Liver (tissue), 9 donors: ENCODE measurements around the gene FLOT2. TPM values are rescaled to one million over a fixed set of nuclear protein-coding genes. Genes with fewer than 3 reads are reported as not detected.
"Not testable (repeated sequence)": the region's sequence is repeated elsewhere in the genome, so short reads cannot be mapped to it uniquely, and the experiment has no call there.

ENCODE experiments used
- DNase-seq: peaks from one replicate; pipeline ENCODE4 v3.0.0-alpha.2; 2017; ENCODE audit warnings: low spot score
- H3K27ac ChIP-seq, 2 donors: one replicate each; pipeline ENCODE4 v1.7.0; 2013; ENCODE audit warnings: inconsistent platforms in 2 of 2, low read length in 2 of 2, control low read depth in 1 of 2, low read depth in 1 of 2, mild to moderate bottlenecking in 1 of 2
- H3K27me3 ChIP-seq, 4 donors: one replicate each; pipeline versions ENCODE4 v1.6.1 to v1.7.0; 2013; ENCODE audit warnings: low read length in 3 of 4, inconsistent platforms in 1 of 4, mild to moderate bottlenecking in 1 of 4, moderate library complexity in 1 of 4; ENCODE audit not compliant: control insufficient read depth in 4 of 4, insufficient read depth in 4 of 4
- H3K36me3 ChIP-seq, 4 donors: one replicate each; pipeline versions ENCODE4 v1.6.1 to v1.7.0; 2013; ENCODE audit warnings: low read length in 3 of 4, mild to moderate bottlenecking in 3 of 4, low read depth in 1 of 4, moderate library complexity in 1 of 4; ENCODE audit not compliant: control insufficient read depth in 4 of 4, insufficient read depth in 3 of 4
- H3K4me1 ChIP-seq, 4 donors: one replicate each; pipeline versions ENCODE4 v1.6.1 to v1.7.0; 2013; ENCODE audit warnings: low read length in 3 of 4, mild to moderate bottlenecking in 3 of 4, moderate library complexity in 1 of 4; ENCODE audit not compliant: control insufficient read depth in 4 of 4, insufficient read depth in 4 of 4
- H3K4me3 ChIP-seq, 3 donors: one replicate each; pipeline versions ENCODE4 v1.6.1 to v1.7.0; 2013; ENCODE audit warnings: low read length in 3 of 3, control low read depth in 1 of 3, low read depth in 1 of 3, mild to moderate bottlenecking in 1 of 3
- H3K9ac ChIP-seq, 2 donors: one replicate each; pipeline ENCODE4 v1.7.0; 2013; ENCODE audit warnings: low read length in 2 of 2, mild to moderate bottlenecking in 2 of 2, moderate library complexity in 2 of 2, control low read depth in 1 of 2, low read depth in 1 of 2
- H3K9me3 ChIP-seq, 4 donors: one replicate each; pipeline versions ENCODE4 v1.6.1 to v1.7.0; 2013; ENCODE audit warnings: low read length in 3 of 4; ENCODE audit not compliant: control insufficient read depth in 4 of 4
- EGR1 ChIP-seq, 2 donors: IDR thresholded peaks; 2 replicates each; pipeline ENCODE4 v1.6.1; 2016 to 2018; ENCODE audit warnings: antibody characterized with exemption in 2 of 2, low read depth in 2 of 2
- FOXA1 ChIP-seq: IDR thresholded peaks from 2 replicates; pipeline ENCODE4 v1.6.1; 2016; ENCODE audit warnings: antibody characterized with exemption
- FOXA2 ChIP-seq: IDR thresholded peaks from 2 replicates; pipeline ENCODE4 v1.6.1; 2016; ENCODE audit warnings: antibody characterized with exemption
- GABPA ChIP-seq, 2 donors: IDR thresholded peaks in 1 of 2; conservative IDR thresholded peaks in 1 of 2; 2 replicates each; pipeline ENCODE4 v1.6.1; 2016; ENCODE audit warnings: antibody characterized with exemption in 2 of 2, mild to moderate bottlenecking in 1 of 2, moderate library complexity in 1 of 2
- HNF4A ChIP-seq, 2 donors: conservative IDR thresholded peaks; 2 replicates each; pipeline ENCODE4 v1.6.1; 2016; ENCODE audit warnings: antibody characterized with exemption in 2 of 2, mild to moderate bottlenecking in 2 of 2
- RAD21 ChIP-seq, 2 donors: IDR thresholded peaks; 2 replicates each; pipeline ENCODE4 v1.6.1; 2016; ENCODE audit warnings: antibody characterized with exemption in 2 of 2, mild to moderate bottlenecking in 2 of 2
- RXRA ChIP-seq, 2 donors: IDR thresholded peaks; 2 replicates each; pipeline ENCODE4 v1.6.1; 2017 to 2018; ENCODE audit warnings: antibody characterized with exemption in 2 of 2, mild to moderate bottlenecking in 1 of 2
- TAF1 ChIP-seq: conservative IDR thresholded peaks from 2 replicates; pipeline ENCODE4 v1.6.1; 2016; ENCODE audit warnings: antibody characterized with exemption, mild to moderate bottlenecking
- YY1 ChIP-seq: IDR thresholded peaks from 2 replicates; pipeline ENCODE4 v1.6.1; 2016; ENCODE audit warnings: antibody characterized with exemption, mild to moderate bottlenecking
- WGBS: extraction: QIAGEN DNeasy Blood & Tissue Kit; methylation state at CpG from one replicate; pipeline ENCODE4 v1.1.7; 2013; 5-methylcytosine and 5-hydroxymethylcytosine counted together
- polyA plus RNA-seq, 2 donors: library from polyadenylated mRNA; stranded (reverse) in 1 of 2; unstranded in 1 of 2; fragments of 200-250 nt in 1 of 2; fragments of >200 nt in 1 of 2; fragmentation: Nextera tagmentation in 1 of 2; extraction: Ambion mirVana in 1 of 2; gene quantifications; one replicate each; pipeline versions ENCODE4 v1.2.1 to v1.2.3, GENCODE V29; 2013 to 2015
- total RNA-seq, 2 donors: library from RNA; depleted of rRNA; stranded (reverse); fragments of >200 nt; gene quantifications; one replicate each; pipeline ENCODE4 v1.2.3, GENCODE V29; 2014
- TF ChIP-seq, protein P1 (sequence below): IDR thresholded peaks from 2 replicates; pipeline ENCODE4 v1.6.1; 2016; ENCODE audit warnings: antibody characterized with exemption, mild to moderate bottlenecking
- TF ChIP-seq, protein P2 (sequence below): IDR thresholded peaks from 2 replicates; pipeline ENCODE4 v1.6.1; 2016; ENCODE audit warnings: antibody characterized with exemption
- TF ChIP-seq, protein P3 (sequence below): fragments of 150-350 bp; IDR thresholded peaks from 2 replicates; pipeline ENCODE4 v1.5.1; 2017; ENCODE audit warnings: improper control_type of control experiment, low read depth, low read length; ENCODE audit not compliant: missing input control
- donor health status: healthy.
- donor health status: healthy.
- donor health status: healthy.
- donor health status: healthy.
- donor health status: healthy.

Gene FLOT2
- total and polyA plus RNA-seq, 4 donors = 61.6 to 100 (median 69.4) TPM

DNA sequence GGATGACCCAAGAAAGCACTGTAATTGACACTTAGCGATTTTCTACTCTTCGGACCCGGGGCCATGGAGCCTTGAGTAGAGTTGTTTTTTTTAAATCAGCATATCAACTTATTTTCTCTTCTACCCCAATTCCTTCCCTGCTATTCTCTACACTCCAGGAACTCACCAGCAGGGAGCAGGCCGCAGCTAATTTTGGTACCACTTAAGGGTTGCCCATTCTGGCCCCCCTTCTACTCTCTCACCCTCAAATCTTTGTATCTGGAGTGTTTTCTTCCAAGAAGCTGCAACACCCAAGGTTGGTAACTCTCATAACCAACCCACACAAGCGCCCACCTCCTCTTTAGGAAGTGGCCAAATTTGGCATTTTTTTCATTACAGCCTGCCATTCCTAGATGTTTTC is 48.3 kb downstream of the FLOT2 start:
- no peaks in the 10 kb centered on the region for H3K36me3 ChIP-seq
- H3K27ac ChIP-seq = no peak overlapping the region
- no peak overlapping the region for H3K4me3 ChIP-seq
- H3K4me1 ChIP-seq = peaks cover 0 to 3% (median 2%) of the 10 kb centered on the region in 4 donors
- no peaks in the 10 kb centered on the region for H3K9me3 ChIP-seq
- TF ChIP-seq, protein P1, sequence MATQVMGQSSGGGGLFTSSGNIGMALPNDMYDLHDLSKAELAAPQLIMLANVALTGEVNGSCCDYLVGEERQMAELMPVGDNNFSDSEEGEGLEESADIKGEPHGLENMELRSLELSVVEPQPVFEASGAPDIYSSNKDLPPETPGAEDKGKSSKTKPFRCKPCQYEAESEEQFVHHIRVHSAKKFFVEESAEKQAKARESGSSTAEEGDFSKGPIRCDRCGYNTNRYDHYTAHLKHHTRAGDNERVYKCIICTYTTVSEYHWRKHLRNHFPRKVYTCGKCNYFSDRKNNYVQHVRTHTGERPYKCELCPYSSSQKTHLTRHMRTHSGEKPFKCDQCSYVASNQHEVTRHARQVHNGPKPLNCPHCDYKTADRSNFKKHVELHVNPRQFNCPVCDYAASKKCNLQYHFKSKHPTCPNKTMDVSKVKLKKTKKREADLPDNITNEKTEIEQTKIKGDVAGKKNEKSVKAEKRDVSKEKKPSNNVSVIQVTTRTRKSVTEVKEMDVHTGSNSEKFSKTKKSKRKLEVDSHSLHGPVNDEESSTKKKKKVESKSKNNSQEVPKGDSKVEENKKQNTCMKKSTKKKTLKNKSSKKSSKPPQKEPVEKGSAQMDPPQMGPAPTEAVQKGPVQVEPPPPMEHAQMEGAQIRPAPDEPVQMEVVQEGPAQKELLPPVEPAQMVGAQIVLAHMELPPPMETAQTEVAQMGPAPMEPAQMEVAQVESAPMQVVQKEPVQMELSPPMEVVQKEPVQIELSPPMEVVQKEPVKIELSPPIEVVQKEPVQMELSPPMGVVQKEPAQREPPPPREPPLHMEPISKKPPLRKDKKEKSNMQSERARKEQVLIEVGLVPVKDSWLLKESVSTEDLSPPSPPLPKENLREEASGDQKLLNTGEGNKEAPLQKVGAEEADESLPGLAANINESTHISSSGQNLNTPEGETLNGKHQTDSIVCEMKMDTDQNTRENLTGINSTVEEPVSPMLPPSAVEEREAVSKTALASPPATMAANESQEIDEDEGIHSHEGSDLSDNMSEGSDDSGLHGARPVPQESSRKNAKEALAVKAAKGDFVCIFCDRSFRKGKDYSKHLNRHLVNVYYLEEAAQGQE = no peak
- TF ChIP-seq RXRA (IDR thresholded peaks at IDR 0.05) (no peak), FOXA2 (no peak), EGR1 (IDR thresholded peaks at IDR 0.05; ENCODE audit: low read depth in 2 of 2) (no peak)
- TF ChIP-seq, protein P2, sequence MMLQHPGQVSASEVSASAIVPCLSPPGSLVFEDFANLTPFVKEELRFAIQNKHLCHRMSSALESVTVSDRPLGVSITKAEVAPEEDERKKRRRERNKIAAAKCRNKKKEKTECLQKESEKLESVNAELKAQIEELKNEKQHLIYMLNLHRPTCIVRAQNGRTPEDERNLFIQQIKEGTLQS = no peak
- DNase-seq = no peak
- H3K27me3 ChIP-seq = no peaks in the 10 kb centered on the region
- H3K9ac ChIP-seq = no peak overlapping the region
- WGBS = 82% methylated on average over 5 of the region's 5 CpGs

DNA sequence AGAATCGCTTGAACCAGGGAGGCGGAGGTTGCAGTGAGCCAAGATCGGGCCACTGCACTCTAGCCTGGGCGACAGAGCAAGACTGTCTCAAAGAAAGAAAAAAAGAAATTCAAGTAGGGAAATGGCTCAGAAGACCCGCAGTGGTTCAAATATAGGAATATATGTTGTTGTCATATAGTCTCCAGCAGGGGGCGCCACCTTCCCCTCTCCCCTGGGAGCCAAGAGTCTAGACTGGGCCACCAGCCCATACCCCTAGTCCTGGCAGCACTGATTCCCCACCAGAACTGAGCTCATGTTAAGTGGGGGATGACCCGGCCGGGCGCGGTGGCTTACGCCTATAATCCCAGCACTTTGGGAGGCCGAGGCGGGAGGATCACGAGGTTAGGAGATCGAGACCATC is 48.9 kb downstream of the FLOT2 start:
- not testable (repeated sequence) for H3K4me3 ChIP-seq, DNase-seq, H3K36me3 ChIP-seq, H3K27me3 ChIP-seq, H3K9ac ChIP-seq, H3K9me3 ChIP-seq, H3K4me1 ChIP-seq, H3K27ac ChIP-seq
- TF ChIP-seq RAD21 (IDR thresholded peaks at IDR 0.05) = peak; percentile 24 to 69
- TF ChIP-seq, protein P3, sequence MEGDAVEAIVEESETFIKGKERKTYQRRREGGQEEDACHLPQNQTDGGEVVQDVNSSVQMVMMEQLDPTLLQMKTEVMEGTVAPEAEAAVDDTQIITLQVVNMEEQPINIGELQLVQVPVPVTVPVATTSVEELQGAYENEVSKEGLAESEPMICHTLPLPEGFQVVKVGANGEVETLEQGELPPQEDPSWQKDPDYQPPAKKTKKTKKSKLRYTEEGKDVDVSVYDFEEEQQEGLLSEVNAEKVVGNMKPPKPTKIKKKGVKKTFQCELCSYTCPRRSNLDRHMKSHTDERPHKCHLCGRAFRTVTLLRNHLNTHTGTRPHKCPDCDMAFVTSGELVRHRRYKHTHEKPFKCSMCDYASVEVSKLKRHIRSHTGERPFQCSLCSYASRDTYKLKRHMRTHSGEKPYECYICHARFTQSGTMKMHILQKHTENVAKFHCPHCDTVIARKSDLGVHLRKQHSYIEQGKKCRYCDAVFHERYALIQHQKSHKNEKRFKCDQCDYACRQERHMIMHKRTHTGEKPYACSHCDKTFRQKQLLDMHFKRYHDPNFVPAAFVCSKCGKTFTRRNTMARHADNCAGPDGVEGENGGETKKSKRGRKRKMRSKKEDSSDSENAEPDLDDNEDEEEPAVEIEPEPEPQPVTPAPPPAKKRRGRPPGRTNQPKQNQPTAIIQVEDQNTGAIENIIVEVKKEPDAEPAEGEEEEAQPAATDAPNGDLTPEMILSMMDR = peak; percentile 30
- 85% methylated on average over 15 of the region's 15 CpGs for WGBS

DNA sequence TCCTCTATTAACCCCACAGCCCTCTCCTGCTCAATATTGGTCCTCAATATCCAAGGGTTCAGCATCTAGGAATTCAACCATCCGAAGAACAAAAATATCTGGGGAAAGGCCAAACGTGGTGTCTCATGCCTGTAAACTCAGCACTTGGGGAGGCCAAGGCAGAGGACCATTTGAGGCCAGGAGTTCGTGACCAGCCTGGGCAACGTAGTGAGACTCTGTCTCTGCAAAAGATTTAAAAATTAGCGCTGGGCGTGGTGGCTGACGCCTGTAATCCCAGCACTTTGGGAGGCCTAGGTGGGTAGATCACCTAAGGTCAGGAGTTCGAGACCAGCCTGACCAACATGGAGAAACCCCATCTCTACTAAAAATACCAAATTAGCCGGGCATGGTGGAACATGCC is 50.8 kb downstream of the FLOT2 start:
- not testable (repeated sequence) for H3K27me3 ChIP-seq, H3K4me1 ChIP-seq, H3K4me3 ChIP-seq, H3K36me3 ChIP-seq, H3K9me3 ChIP-seq, H3K27ac ChIP-seq, H3K9ac ChIP-seq, DNase-seq
- 89% methylated on average over 9 of the region's 9 CpGs for whole genome bisulfite sequencing

DNA sequence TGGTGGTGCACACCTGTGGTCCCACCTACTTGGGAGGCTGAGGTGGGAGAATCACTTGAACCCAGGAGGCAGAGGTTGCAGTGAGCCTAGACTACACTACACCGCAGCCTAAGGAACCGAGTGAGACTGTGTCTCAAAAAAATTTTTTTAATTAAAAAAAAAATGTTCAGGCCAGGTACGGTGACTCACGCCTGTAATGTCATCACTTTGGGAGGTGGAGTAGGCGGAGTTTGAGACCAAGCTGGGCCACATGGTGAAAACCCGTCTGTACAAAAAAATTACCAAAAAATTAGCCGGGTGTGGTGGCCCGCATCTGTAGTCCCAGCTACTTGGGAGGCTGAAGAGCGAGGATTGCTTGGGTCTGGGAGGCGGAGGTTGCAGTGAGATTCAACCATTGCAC is 51.3 kb downstream of the FLOT2 start:
- Histone ChIP-seq H3K27ac (no peak overlapping the region), H3K27me3 (no peaks in the 10 kb centered on the region), H3K4me1 (peaks cover 3 to 14% (median 10%) of the 10 kb centered on the region in 4 donors), H3K9ac (no peak overlapping the region), H3K9me3 (no peaks in the 10 kb centered on the region), H3K36me3 (no peaks in the 10 kb centered on the region), H3K4me3 (no peak overlapping the region)
- DNase-seq = no peak
- WGBS = 94% methylated on average over 10 of the region's 10 CpGs
- TF ChIP-seq, protein P2 = no peak
- TF ChIP-seq HNF4A (conservative IDR thresholded peaks at IDR 0.05) (no peak), FOXA1 (no peak), EGR1 (IDR thresholded peaks at IDR 0.05; ENCODE audit: low read depth in 2 of 2) (no peak), RAD21 (IDR thresholded peaks at IDR 0.05) (no peak), TAF1 (no peak), GABPA (IDR thresholded peaks at IDR 0.05 in 1 of 2, conservative IDR thresholded peaks at IDR 0.05 in 1 of 2) (no peak), YY1 (no peak)
- TF ChIP-seq, protein P1 = no peak
